K562 (cell line): ENCODE results near the gene SYVN1. TPM values are rescaled to one million over a fixed set of nuclear protein-coding genes. Genes with fewer than 3 reads are reported as not detected.
A peak's percentile ranks its signal among the peaks of the same experiment; 100 is the strongest.

Experiments
- BRF1 ChIP-seq: IDR thresholded peaks from 3 replicates; pipeline ENCODE4 v1.6.1; 2011; ENCODE audit warnings: borderline replicate concordance, mild to moderate bottlenecking; ENCODE audit not compliant: insufficient read length; ENCODE audit errors: extremely low read depth
- GTF2E2 ChIP-seq: fragments of 200-800 bp; sonication (Bioruptor generic); IDR thresholded peaks from 2 replicates; pipeline ENCODE4 v1.6.1; 2016; ENCODE audit warnings: missing genetic modification characterization, missing compliant biosample characterization
- GTF2F1 ChIP-seq: IDR thresholded peaks from 2 replicates; pipeline ENCODE4 v1.6.1; 2011; ENCODE audit warnings: low read depth, low read length, improper control_type of control experiment
- RCOR1 ChIP-seq, 2 experiments: IDR thresholded peaks; 2 replicates each; pipeline ENCODE4 v1.6.1; 2012; ENCODE audit warnings: low read depth in 2 of 2, low read length in 2 of 2, borderline replicate concordance in 1 of 2, improper control_type of control experiment in 1 of 2
- TBL1XR1 ChIP-seq, 2 experiments: IDR thresholded peaks; 2 replicates each; pipeline ENCODE4 v1.6.1; 2012; ENCODE audit warnings: improper control_type of control experiment in 2 of 2, low read length in 2 of 2, mild to moderate bottlenecking in 1 of 2
- TCF7L2 ChIP-seq: fragments of 150-350 bp; IDR thresholded peaks from 2 replicates; pipeline ENCODE4 v1.6.1; 2016; ENCODE audit warnings: low read depth, mild to moderate bottlenecking, low read length, moderate library complexity
- XRCC5 ChIP-seq: fragments of 200-400 bp; formaldehyde crosslinking; IDR thresholded peaks from 2 replicates; pipeline ENCODE4 v1.6.1; 2017; ENCODE audit warnings: low read depth, mild to moderate bottlenecking, low read length
- ZNF282 ChIP-seq: sonication (generic); formaldehyde crosslinking; IDR thresholded peaks from 2 replicates; pipeline ENCODE4 v1.8.1; 2023; ENCODE audit warnings: missing genetic modification reagents
- ZNF586 ChIP-seq: fragments of 450-650 bp; formaldehyde crosslinking; conservative IDR thresholded peaks from 2 replicates; pipeline ENCODE4 v1.4.0; 2020; ENCODE audit warnings: mild to moderate bottlenecking, moderate library complexity
- polyA plus RNA-seq, 8 experiments: library from polyadenylated mRNA; depleted of rRNA in 4 of 8; stranded (reverse) in 5 of 8; unstranded in 3 of 8; fragments of >200 nt; fragmentation: Nextera tagmentation in 2 of 8; fragmentation: Illumina TruSeq in 1 of 8; extraction: Ambion mirVana in 2 of 8; extraction: Trizol in 1 of 8; gene quantifications; 2 replicates each; pipeline versions ENCODE4 v1.2.1 to v1.2.3, GENCODE V29; 2011 to 2014; ENCODE audit warnings: inconsistent platforms in 1 of 8, missing spikeins in 1 of 8
- total RNA-seq, 7 experiments: library from RNA; depleted of rRNA in 6 of 7; stranded (reverse); fragments of >200 nt in 6 of 7; fragmentation: Illumina TruSeq in 2 of 7; extraction: Trizol in 2 of 7; gene quantifications; 2 replicates each; pipeline versions ENCODE4 v1.2.1 to v1.2.3, GENCODE V29; 2011 to 2021; ENCODE audit warnings: low replicate concordance in 1 of 7
- TF ChIP-seq, protein P1 (sequence below): sonication (generic); formaldehyde crosslinking; IDR thresholded peaks from 2 replicates; pipeline ENCODE4 v1.8.1; 2023; ENCODE audit warnings: mild to moderate bottlenecking, missing genetic modification reagents
- TF ChIP-seq, protein P2 (sequence below): sonication (generic); formaldehyde crosslinking; IDR thresholded peaks from 2 replicates; pipeline ENCODE4 v1.8.0; 2022; ENCODE audit warnings: mild to moderate bottlenecking, missing genetic modification reagents
- TF ChIP-seq, protein P3 (sequence below), 2 experiments: fragments of 450-650 bp in 1 of 2; IDR thresholded peaks; 2 replicates each; pipeline ENCODE4 v1.6.1; 2011 to 2017; ENCODE audit warnings: low read depth in 2 of 2, antibody characterized with exemption in 1 of 2, borderline replicate concordance in 1 of 2, low read length in 1 of 2, mild to moderate bottlenecking in 1 of 2, mixed read lengths in 1 of 2; ENCODE audit not compliant: control insufficient read depth in 1 of 2
- TF ChIP-seq, protein P4 (sequence below): sonication (generic); formaldehyde crosslinking; IDR thresholded peaks from 2 replicates; pipeline ENCODE4 v1.8.1; 2022; ENCODE audit warnings: missing genetic modification reagents
- TF ChIP-seq, protein P5 (sequence below): fragments of 450-650 bp; IDR thresholded peaks from 2 replicates; pipeline ENCODE4 v1.6.1; 2014; ENCODE audit warnings: low read depth, mild to moderate bottlenecking, moderate library complexity, borderline replicate concordance

The SYVN1 gene
- total and polyA plus RNA-seq, 9 of the 15 experiments (the other 6 are each of a cell fraction or from before 2014, with no cell fraction given): 0.41 to 47.4 (median 9.9) TPM

DNA sequence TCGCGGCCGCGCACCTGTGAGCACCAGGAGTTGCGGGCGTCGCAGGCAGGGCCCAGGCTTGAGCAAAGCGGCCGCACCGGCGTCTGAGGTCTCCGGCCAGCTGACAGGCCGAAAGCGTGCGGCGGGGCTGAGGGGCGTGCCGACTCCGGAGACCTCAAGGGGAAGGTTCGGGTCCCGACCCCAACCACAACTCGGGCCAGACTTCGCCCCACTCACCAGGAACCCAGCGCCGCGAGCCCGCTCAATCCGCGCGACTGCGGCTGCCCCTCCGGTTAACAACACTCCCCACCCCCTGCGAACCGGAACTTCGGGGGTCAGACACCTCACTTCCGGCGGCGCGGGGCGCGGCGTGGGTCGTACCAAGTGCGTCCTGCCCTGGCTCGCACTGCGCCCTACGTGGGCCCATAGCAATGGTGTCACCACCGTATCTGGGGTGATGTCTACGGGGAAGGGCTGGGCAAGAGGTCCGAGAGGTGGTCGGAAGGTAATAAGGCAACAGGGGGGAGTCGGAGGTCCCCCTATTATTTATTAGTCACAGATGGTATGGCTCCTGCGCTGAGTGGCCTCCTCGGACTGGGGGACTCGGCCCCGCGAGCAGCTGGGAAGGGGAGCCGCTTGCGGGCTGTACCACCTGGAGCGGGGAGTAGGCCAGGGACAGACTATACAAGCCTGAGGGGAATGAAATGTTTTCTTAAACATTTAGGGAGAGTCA is at the start of gene SYVN1 (continued):
- TF ChIP-seq, protein P1, sequence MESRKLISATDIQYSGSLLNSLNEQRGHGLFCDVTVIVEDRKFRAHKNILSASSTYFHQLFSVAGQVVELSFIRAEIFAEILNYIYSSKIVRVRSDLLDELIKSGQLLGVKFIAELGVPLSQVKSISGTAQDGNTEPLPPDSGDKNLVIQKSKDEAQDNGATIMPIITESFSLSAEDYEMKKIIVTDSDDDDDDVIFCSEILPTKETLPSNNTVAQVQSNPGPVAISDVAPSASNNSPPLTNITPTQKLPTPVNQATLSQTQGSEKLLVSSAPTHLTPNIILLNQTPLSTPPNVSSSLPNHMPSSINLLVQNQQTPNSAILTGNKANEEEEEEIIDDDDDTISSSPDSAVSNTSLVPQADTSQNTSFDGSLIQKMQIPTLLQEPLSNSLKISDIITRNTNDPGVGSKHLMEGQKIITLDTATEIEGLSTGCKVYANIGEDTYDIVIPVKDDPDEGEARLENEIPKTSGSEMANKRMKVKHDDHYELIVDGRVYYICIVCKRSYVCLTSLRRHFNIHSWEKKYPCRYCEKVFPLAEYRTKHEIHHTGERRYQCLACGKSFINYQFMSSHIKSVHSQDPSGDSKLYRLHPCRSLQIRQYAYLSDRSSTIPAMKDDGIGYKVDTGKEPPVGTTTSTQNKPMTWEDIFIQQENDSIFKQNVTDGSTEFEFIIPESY: peak; percentile 11; the same call in 1 of the 2 replicates
- TF ChIP-seq, protein P2, sequence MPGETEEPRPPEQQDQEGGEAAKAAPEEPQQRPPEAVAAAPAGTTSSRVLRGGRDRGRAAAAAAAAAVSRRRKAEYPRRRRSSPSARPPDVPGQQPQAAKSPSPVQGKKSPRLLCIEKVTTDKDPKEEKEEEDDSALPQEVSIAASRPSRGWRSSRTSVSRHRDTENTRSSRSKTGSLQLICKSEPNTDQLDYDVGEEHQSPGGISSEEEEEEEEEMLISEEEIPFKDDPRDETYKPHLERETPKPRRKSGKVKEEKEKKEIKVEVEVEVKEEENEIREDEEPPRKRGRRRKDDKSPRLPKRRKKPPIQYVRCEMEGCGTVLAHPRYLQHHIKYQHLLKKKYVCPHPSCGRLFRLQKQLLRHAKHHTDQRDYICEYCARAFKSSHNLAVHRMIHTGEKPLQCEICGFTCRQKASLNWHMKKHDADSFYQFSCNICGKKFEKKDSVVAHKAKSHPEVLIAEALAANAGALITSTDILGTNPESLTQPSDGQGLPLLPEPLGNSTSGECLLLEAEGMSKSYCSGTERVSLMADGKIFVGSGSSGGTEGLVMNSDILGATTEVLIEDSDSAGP (CRISPR knock-in tag): no peak
- TF ChIP-seq, protein P3, sequence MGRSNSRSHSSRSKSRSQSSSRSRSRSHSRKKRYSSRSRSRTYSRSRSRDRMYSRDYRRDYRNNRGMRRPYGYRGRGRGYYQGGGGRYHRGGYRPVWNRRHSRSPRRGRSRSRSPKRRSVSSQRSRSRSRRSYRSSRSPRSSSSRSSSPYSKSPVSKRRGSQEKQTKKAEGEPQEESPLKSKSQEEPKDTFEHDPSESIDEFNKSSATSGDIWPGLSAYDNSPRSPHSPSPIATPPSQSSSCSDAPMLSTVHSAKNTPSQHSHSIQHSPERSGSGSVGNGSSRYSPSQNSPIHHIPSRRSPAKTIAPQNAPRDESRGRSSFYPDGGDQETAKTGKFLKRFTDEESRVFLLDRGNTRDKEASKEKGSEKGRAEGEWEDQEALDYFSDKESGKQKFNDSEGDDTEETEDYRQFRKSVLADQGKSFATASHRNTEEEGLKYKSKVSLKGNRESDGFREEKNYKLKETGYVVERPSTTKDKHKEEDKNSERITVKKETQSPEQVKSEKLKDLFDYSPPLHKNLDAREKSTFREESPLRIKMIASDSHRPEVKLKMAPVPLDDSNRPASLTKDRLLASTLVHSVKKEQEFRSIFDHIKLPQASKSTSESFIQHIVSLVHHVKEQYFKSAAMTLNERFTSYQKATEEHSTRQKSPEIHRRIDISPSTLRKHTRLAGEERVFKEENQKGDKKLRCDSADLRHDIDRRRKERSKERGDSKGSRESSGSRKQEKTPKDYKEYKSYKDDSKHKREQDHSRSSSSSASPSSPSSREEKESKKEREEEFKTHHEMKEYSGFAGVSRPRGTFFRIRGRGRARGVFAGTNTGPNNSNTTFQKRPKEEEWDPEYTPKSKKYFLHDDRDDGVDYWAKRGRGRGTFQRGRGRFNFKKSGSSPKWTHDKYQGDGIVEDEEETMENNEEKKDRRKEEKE (IDR thresholded peaks at IDR 0.05; ENCODE audit: borderline replicate concordance in 1 of 2, control insufficient read depth in 1 of 2, low read depth in 2 of 2, low read length in 1 of 2): peak in 1 of 2 experiments; percentile 94; a peak in 2 of 4 replicates
- peak; percentile 94; the same call in 1 of the 2 replicates for TF ChIP-seq ZNF282 (CRISPR knock-in tag)
- peak; percentile 71; the same call in 1 of the 2 replicates for TF ChIP-seq GTF2E2 (tag)
- TF ChIP-seq GTF2F1: 0 out of 2 replicates have a peak, but pooled peaks have one; percentile 24
- TF ChIP-seq TCF7L2: peak; percentile 86
- no peak for TF ChIP-seq TBL1XR1 (IDR thresholded peaks at IDR 0.05; ENCODE audit: low read length in 2 of 2)
- TF ChIP-seq RCOR1 (IDR thresholded peaks at IDR 0.05; ENCODE audit: borderline replicate concordance in 1 of 2, low read depth in 2 of 2, low read length in 2 of 2): no peak; a peak in 1 of 4 replicates
- TF ChIP-seq XRCC5: no peak
- TF ChIP-seq, protein P4, sequence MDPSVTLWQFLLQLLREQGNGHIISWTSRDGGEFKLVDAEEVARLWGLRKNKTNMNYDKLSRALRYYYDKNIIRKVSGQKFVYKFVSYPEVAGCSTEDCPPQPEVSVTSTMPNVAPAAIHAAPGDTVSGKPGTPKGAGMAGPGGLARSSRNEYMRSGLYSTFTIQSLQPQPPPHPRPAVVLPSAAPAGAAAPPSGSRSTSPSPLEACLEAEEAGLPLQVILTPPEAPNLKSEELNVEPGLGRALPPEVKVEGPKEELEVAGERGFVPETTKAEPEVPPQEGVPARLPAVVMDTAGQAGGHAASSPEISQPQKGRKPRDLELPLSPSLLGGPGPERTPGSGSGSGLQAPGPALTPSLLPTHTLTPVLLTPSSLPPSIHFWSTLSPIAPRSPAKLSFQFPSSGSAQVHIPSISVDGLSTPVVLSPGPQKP (CRISPR knock-in tag): no peak
- no peak for TF ChIP-seq BRF1
- TF ChIP-seq, protein P5, sequence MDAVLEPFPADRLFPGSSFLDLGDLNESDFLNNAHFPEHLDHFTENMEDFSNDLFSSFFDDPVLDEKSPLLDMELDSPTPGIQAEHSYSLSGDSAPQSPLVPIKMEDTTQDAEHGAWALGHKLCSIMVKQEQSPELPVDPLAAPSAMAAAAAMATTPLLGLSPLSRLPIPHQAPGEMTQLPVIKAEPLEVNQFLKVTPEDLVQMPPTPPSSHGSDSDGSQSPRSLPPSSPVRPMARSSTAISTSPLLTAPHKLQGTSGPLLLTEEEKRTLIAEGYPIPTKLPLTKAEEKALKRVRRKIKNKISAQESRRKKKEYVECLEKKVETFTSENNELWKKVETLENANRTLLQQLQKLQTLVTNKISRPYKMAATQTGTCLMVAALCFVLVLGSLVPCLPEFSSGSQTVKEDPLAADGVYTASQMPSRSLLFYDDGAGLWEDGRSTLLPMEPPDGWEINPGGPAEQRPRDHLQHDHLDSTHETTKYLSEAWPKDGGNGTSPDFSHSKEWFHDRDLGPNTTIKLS: peak; percentile 98
- peak; percentile 71; the same call in 1 of the 2 replicates for TF ChIP-seq ZNF586 (CRISPR knock-in tag)
